HepG2 (cell line): ENCODE measurements around the gene IL32. TPM values are rescaled to one million over a fixed set of nuclear protein-coding genes. Genes with fewer than 3 reads are reported as not detected.

Experiments used
- ADNP ChIP-seq: sonication (generic); formaldehyde crosslinking; IDR thresholded peaks from 2 replicates; pipeline ENCODE4 v1.4.0; 2020; ENCODE audit warnings: missing genetic modification reagents
- HMG20A ChIP-seq: IDR thresholded peaks from 2 replicates; pipeline ENCODE4 v1.6.1; 2016; ENCODE audit warnings: borderline replicate concordance
- HOXD1 ChIP-seq: sonication (generic); formaldehyde crosslinking; IDR thresholded peaks from 2 replicates; pipeline ENCODE4 v1.5.0; 2020; ENCODE audit warnings: missing genetic modification reagents
- KLF6 ChIP-seq: IDR thresholded peaks from 2 replicates; pipeline ENCODE4 v1.8.0; 2016; ENCODE audit warnings: missing biosample characterization, missing genetic modification reagents
- PCBP2 ChIP-seq: fragments of 200-400 bp; formaldehyde crosslinking; optimal IDR thresholded peaks from 2 replicates; pipeline ENCODE3; 2018; ENCODE audit warnings: low read length, low read depth; ENCODE audit not compliant: poor library complexity, severe bottlenecking
- RCOR2 ChIP-seq: IDR thresholded peaks from 2 replicates; pipeline ENCODE4 v1.6.1; 2016; ENCODE audit warnings: missing biosample characterization, missing genetic modification reagents
- RFX1 ChIP-seq: fragments of 450-650 bp; IDR thresholded peaks from 2 replicates; pipeline ENCODE4 v1.6.1; 2017
- ZNF230 ChIP-seq: sonication (generic); formaldehyde crosslinking; IDR thresholded peaks from 2 replicates; pipeline ENCODE4 v1.4.0; 2020; ENCODE audit warnings: mild to moderate bottlenecking, missing genetic modification reagents
- ZNF331 ChIP-seq: sonication (generic); formaldehyde crosslinking; IDR thresholded peaks from 2 replicates; pipeline ENCODE4 v1.4.0; 2020; ENCODE audit warnings: missing genetic modification reagents
- ZNF441 ChIP-seq: sonication (generic); formaldehyde crosslinking; IDR thresholded peaks from 2 replicates; pipeline ENCODE4 v1.7.0; 2021; ENCODE audit warnings: missing genetic modification reagents, borderline replicate concordance
- ZNF446 ChIP-seq: sonication (generic); formaldehyde crosslinking; IDR thresholded peaks from 2 replicates; pipeline ENCODE4 v1.5.0; 2020; ENCODE audit warnings: mild to moderate bottlenecking, missing genetic modification reagents
- ZNF543 ChIP-seq: sonication (generic); formaldehyde crosslinking; IDR thresholded peaks from 2 replicates; pipeline ENCODE4 v1.4.0; 2020; ENCODE audit warnings: mild to moderate bottlenecking, missing genetic modification reagents
- ZNF546 ChIP-seq: sonication (generic); formaldehyde crosslinking; conservative IDR thresholded peaks from 2 replicates; pipeline ENCODE4 v1.8.1; 2023; ENCODE audit warnings: mild to moderate bottlenecking, missing genetic modification reagents
- ZNF558 ChIP-seq: sonication (generic); formaldehyde crosslinking; IDR thresholded peaks from 2 replicates; pipeline ENCODE4 v1.9.0; 2022; ENCODE audit warnings: mild to moderate bottlenecking, missing genetic modification reagents, borderline replicate concordance
- ZNF607 ChIP-seq: sonication (generic); formaldehyde crosslinking; IDR thresholded peaks from 2 replicates; pipeline ENCODE4 v1.5.1; 2020; ENCODE audit warnings: missing genetic modification reagents, mild to moderate bottlenecking, borderline replicate concordance
- ZNF724P ChIP-seq: sonication (generic); formaldehyde crosslinking; IDR thresholded peaks from 2 replicates; pipeline ENCODE4 v1.8.0; 2022; ENCODE audit warnings: missing genetic modification reagents, borderline replicate concordance
- ZNF792 ChIP-seq: IDR thresholded peaks from 2 replicates; pipeline ENCODE4 v1.6.1; 2016
- polyA plus RNA-seq, 8 experiments: library from polyadenylated mRNA; depleted of rRNA in 3 of 8; stranded (reverse) in 7 of 8; unstranded in 1 of 8; fragments of >200 nt; fragmentation: Illumina TruSeq in 4 of 8; extraction: Trizol in 4 of 8; gene quantifications; 2 replicates each; pipeline versions ENCODE4 v1.2.1 to v1.2.3, GENCODE V29; 2011 to 2016; ENCODE audit warnings: low read depth in 4 of 8, missing spikeins in 1 of 8, mixed read lengths in 1 of 8; ENCODE audit not compliant: insufficient read depth in 1 of 8
- total RNA-seq, 5 experiments: library from RNA; depleted of rRNA; stranded (reverse); fragments of >200 nt; fragmentation: Illumina TruSeq; extraction: Trizol; gene quantifications; 2 replicates each; pipeline ENCODE4 v1.2.3, GENCODE V29; 2016; ENCODE audit warnings: low read depth in 1 of 5
- TF ChIP-seq, protein P1 (sequence below): sonication (generic); formaldehyde crosslinking; IDR thresholded peaks from 2 replicates; pipeline ENCODE4 v1.5.0; 2020; ENCODE audit warnings: mild to moderate bottlenecking, missing genetic modification reagents
- TF ChIP-seq, protein P2 (sequence below): sonication (generic); formaldehyde crosslinking; IDR thresholded peaks from 2 replicates; pipeline ENCODE4 v1.4.0; 2020; ENCODE audit warnings: missing genetic modification reagents
- TF ChIP-seq, protein P3 (sequence below): sonication (generic); formaldehyde crosslinking; IDR thresholded peaks from 2 replicates; pipeline ENCODE4 v1.4.0; 2020; ENCODE audit warnings: missing genetic modification reagents, borderline replicate concordance
- TF ChIP-seq, protein P4 (sequence below): sonication (generic); formaldehyde crosslinking; IDR thresholded peaks from 2 replicates; pipeline ENCODE4 v1.4.0; 2020; ENCODE audit warnings: missing genetic modification reagents

Gene IL32
- total and polyA plus RNA-seq, 2 of the 13 experiments (the other 11 are each of a cell fraction or from before 2014, with no cell fraction given), result 115 to 165 TPM

DNA sequence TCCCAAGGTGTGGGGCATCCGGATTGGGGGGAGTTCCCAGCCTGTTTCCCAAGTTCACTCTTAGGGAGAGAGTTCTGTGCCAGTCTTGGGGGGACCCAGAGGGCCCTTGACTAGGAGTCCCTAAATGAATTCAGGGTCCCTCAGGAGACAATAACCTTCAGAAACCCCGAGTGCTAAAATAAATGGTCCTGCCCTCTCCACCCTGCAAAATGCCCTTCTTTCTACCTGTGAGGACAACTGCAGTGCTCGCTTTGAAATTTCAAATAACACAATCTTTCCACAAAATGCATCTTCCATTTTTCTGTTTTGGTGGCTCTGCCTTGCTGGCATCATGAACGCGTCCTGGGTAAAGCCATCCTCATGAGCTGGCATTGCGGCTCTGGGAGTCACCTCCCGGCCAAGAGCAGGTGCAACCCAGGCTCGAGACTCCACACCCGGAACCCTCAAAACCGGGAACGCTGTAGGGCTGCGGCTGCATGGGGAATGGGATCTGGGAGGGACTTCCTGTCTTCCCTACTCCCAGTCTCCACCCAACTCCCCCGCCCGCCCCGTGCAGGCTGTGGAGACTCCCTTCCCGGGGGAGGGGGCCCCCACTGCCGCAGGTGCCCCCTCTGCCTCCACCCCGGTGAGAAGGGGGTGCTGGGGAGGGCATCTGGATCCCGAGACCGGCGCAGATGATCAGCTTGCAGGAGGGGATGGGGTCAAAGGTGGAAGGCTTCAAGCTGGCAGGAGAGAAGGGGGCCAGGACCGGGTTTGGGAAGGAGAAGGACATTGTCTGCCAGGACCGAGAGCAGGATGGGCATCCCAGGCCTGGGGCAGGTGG, 46.8 kb downstream of the IL32 start, which contains the start of gene ZNF205 (continued):
- TF ChIP-seq, protein P1, sequence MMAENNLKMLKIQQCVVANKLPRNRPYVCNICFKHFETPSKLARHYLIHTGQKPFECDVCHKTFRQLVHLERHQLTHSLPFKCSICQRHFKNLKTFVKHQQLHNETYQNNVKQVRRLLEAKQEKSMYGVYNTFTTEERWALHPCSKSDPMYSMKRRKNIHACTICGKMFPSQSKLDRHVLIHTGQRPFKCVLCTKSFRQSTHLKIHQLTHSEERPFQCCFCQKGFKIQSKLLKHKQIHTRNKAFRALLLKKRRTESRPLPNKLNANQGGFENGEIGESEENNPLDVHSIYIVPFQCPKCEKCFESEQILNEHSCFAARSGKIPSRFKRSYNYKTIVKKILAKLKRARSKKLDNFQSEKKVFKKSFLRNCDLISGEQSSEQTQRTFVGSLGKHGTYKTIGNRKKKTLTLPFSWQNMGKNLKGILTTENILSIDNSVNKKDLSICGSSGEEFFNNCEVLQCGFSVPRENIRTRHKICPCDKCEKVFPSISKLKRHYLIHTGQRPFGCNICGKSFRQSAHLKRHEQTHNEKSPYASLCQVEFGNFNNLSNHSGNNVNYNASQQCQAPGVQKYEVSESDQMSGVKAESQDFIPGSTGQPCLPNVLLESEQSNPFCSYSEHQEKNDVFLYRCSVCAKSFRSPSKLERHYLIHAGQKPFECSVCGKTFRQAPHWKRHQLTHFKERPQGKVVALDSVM, result peak; percentile 71
- TF ChIP-seq ZNF331 (CRISPR knock-in tag), result peak; percentile 79
- peak; percentile 44; the same call in 1 of the 2 replicates for TF ChIP-seq ZNF792 (CRISPR knock-in tag)
- TF ChIP-seq ZNF724P (CRISPR knock-in tag), result peak; percentile 71; the same call in 1 of the 2 replicates
- TF ChIP-seq, protein P2, sequence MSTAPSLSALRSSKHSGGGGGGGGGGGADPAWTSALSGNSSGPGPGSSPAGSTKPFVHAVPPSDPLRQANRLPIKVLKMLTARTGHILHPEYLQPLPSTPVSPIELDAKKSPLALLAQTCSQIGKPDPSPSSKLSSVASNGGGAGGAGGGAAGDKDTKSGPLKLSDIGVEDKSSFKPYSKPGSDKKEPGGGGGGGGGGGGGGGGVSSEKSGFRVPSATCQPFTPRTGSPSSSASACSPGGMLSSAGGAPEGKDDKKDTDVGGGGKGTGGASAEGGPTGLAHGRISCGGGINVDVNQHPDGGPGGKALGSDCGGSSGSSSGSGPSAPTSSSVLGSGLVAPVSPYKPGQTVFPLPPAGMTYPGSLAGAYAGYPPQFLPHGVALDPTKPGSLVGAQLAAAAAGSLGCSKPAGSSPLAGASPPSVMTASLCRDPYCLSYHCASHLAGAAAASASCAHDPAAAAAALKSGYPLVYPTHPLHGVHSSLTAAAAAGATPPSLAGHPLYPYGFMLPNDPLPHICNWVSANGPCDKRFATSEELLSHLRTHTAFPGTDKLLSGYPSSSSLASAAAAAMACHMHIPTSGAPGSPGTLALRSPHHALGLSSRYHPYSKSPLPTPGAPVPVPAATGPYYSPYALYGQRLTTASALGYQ (CRISPR knock-in tag), result peak; percentile 42; the same call in 1 of the 2 replicates
- peak; percentile 88; the same call in 1 of the 2 replicates for TF ChIP-seq ZNF543 (CRISPR knock-in tag)
- TF ChIP-seq ADNP (CRISPR knock-in tag), result no peak
- TF ChIP-seq KLF6, result no peak
- peak; percentile 71; the same call in 1 of the 2 replicates for TF ChIP-seq ZNF446
- TF ChIP-seq, protein P3, sequence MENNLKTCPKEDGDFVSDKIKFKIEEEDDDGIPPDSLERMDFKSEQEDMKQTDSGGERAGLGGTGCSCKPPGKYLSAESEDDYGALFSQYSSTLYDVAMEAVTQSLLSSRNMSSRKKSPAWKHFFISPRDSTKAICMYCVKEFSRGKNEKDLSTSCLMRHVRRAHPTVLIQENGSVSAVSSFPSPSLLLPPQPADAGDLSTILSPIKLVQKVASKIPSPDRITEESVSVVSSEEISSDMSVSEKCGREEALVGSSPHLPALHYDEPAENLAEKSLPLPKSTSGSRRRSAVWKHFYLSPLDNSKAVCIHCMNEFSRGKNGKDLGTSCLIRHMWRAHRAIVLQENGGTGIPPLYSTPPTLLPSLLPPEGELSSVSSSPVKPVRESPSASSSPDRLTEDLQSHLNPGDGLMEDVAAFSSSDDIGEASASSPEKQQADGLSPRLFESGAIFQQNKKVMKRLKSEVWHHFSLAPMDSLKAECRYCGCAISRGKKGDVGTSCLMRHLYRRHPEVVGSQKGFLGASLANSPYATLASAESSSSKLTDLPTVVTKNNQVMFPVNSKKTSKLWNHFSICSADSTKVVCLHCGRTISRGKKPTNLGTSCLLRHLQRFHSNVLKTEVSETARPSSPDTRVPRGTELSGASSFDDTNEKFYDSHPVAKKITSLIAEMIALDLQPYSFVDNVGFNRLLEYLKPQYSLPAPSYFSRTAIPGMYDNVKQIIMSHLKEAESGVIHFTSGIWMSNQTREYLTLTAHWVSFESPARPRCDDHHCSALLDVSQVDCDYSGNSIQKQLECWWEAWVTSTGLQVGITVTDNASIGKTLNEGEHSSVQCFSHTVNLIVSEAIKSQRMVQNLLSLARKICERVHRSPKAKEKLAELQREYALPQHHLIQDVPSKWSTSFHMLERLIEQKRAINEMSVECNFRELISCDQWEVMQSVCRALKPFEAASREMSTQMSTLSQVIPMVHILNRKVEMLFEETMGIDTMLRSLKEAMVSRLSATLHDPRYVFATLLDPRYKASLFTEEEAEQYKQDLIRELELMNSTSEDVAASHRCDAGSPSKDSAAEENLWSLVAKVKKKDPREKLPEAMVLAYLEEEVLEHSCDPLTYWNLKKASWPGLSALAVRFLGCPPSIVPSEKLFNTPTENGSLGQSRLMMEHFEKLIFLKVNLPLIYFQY, result peak; percentile 74; the same call in 1 of the 2 replicates
- no peak for TF ChIP-seq RFX1
- TF ChIP-seq PCBP2, result no peak
- TF ChIP-seq, protein P4, sequence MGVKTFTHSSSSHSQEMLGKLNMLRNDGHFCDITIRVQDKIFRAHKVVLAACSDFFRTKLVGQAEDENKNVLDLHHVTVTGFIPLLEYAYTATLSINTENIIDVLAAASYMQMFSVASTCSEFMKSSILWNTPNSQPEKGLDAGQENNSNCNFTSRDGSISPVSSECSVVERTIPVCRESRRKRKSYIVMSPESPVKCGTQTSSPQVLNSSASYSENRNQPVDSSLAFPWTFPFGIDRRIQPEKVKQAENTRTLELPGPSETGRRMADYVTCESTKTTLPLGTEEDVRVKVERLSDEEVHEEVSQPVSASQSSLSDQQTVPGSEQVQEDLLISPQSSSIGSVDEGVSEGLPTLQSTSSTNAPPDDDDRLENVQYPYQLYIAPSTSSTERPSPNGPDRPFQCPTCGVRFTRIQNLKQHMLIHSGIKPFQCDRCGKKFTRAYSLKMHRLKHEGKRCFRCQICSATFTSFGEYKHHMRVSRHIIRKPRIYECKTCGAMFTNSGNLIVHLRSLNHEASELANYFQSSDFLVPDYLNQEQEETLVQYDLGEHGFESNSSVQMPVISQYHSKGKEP, result no peak
- TF ChIP-seq ZNF607 (CRISPR knock-in tag), result 0 out of 2 replicates have a peak, but pooled peaks have one; percentile 28
- peak; percentile 76; the same call in 1 of the 2 replicates for TF ChIP-seq ZNF230
- TF ChIP-seq ZNF546 (CRISPR knock-in tag), result no peak
- 0 out of 2 replicates have a peak, but pooled peaks have one; percentile 24 for TF ChIP-seq ZNF441
- 0 out of 2 replicates have a peak, but pooled peaks have one; percentile 27 for TF ChIP-seq RCOR2 (CRISPR knock-in tag)
- no peak for TF ChIP-seq HOXD1
- no peak for TF ChIP-seq ZNF558 (CRISPR knock-in tag)
- TF ChIP-seq HMG20A, result no peak; the same call in 1 of the 2 replicates
